K562 (cell line): ENCODE data around the gene PRKAR2B. TPM values are rescaled to one million over a fixed set of nuclear protein-coding genes. Genes with fewer than 3 reads are reported as not detected.
A peak's percentile ranks its signal among the peaks of the same experiment; 100 is the strongest.

Source experiments
- ARNT ChIP-seq, 2 experiments: fragments of 450-650 bp; IDR thresholded peaks; 2 replicates each; pipeline ENCODE4 v1.6.1; 2016; ENCODE audit warnings: mild to moderate bottlenecking in 1 of 2
- CSDE1 ChIP-seq, 2 experiments: fragments of 450-650 bp; IDR thresholded peaks; 2 replicates each; pipeline ENCODE4 v1.6.1; 2016; ENCODE audit warnings: mild to moderate bottlenecking in 1 of 2
- FOXA3 ChIP-seq, 2 experiments: fragments of 450-650 bp in 1 of 2; sonication (generic) in 1 of 2; formaldehyde crosslinking; IDR thresholded peaks in 1 of 2; conservative IDR thresholded peaks in 1 of 2; 2 replicates each; pipeline versions ENCODE4 v1.4.0 to v1.8.0; 2020 to 2022; ENCODE audit warnings: mild to moderate bottlenecking in 2 of 2, missing genetic modification reagents in 1 of 2
- HLTF ChIP-seq: fragments of 450-650 bp; IDR thresholded peaks from 2 replicates; pipeline ENCODE4 v1.6.1; 2016
- MIER1 ChIP-seq: fragments of 450-650 bp; IDR thresholded peaks from 2 replicates; pipeline ENCODE4 v1.6.1; 2016; ENCODE audit warnings: antibody characterized with exemption, mild to moderate bottlenecking, low read depth
- NBN ChIP-seq: fragments of 450-650 bp; IDR thresholded peaks from 2 replicates; pipeline ENCODE4 v1.6.1; 2016; ENCODE audit warnings: low read depth, mild to moderate bottlenecking
- PHF8 ChIP-seq: fragments of 200-600 bp; sonication (generic); IDR thresholded peaks from 2 replicates; pipeline ENCODE4 v1.6.1; 2012; ENCODE audit warnings: mixed run types, mild to moderate bottlenecking, inconsistent platforms, low read length, moderate library complexity, borderline replicate concordance
- SREBF2 ChIP-seq: sonication (generic); formaldehyde crosslinking; IDR thresholded peaks from 2 replicates; pipeline ENCODE4 v1.4.0; 2020; ENCODE audit warnings: mild to moderate bottlenecking, missing genetic modification reagents
- TCF3 ChIP-seq: sonication (generic); formaldehyde crosslinking; IDR thresholded peaks from 2 replicates; pipeline ENCODE4 v1.4.0; 2020; ENCODE audit warnings: mild to moderate bottlenecking, missing genetic modification reagents
- TGIF2 ChIP-seq: sonication (generic); formaldehyde crosslinking; IDR thresholded peaks from 2 replicates; pipeline ENCODE4 v1.8.1; 2022; ENCODE audit warnings: mild to moderate bottlenecking, missing genetic modification reagents, moderate library complexity
- ZC3H11A ChIP-seq: IDR thresholded peaks from 2 replicates; pipeline ENCODE4 v1.6.1; 2012; ENCODE audit warnings: low read depth, low read length, improper control_type of control experiment
- ZNF174 ChIP-seq: fragments of 250-450 bp; sonication (Bioruptor Pico); IDR thresholded peaks from 2 replicates; pipeline ENCODE4 v1.4.0; 2020; ENCODE audit warnings: mild to moderate bottlenecking
- ZNF217 ChIP-seq: sonication (generic); formaldehyde crosslinking; IDR thresholded peaks from 2 replicates; pipeline ENCODE4 v1.8.0; 2022; ENCODE audit warnings: mild to moderate bottlenecking, missing genetic modification reagents
- ZNF589 ChIP-seq: fragments of 200-800 bp; sonication (Bioruptor generic); IDR thresholded peaks from 2 replicates; pipeline ENCODE4 v1.6.1; 2016; ENCODE audit warnings: low read depth, missing genetic modification characterization, missing compliant biosample characterization
- ZNF699 ChIP-seq: fragments of 250-450 bp; sonication (Bioruptor Pico); IDR thresholded peaks from 2 replicates; pipeline ENCODE4 v1.8.0; 2021; ENCODE audit warnings: mild to moderate bottlenecking, moderate library complexity; ENCODE audit not compliant: insufficient replicate concordance
- polyA plus RNA-seq, 8 experiments: library from polyadenylated mRNA; depleted of rRNA in 4 of 8; stranded (reverse) in 5 of 8; unstranded in 3 of 8; fragments of >200 nt; fragmentation: Nextera tagmentation in 2 of 8; fragmentation: Illumina TruSeq in 1 of 8; extraction: Ambion mirVana in 2 of 8; extraction: Trizol in 1 of 8; gene quantifications; 2 replicates each; pipeline versions ENCODE4 v1.2.1 to v1.2.3, GENCODE V29; 2011 to 2014; ENCODE audit warnings: inconsistent platforms in 1 of 8, missing spikeins in 1 of 8
- total RNA-seq, 7 experiments: library from RNA; depleted of rRNA in 6 of 7; stranded (reverse); fragments of >200 nt in 6 of 7; fragmentation: Illumina TruSeq in 2 of 7; extraction: Trizol in 2 of 7; gene quantifications; 2 replicates each; pipeline versions ENCODE4 v1.2.1 to v1.2.3, GENCODE V29; 2011 to 2021; ENCODE audit warnings: low replicate concordance in 1 of 7
- TF ChIP-seq, protein P1 (sequence below): fragments of 250-450 bp; sonication (Bioruptor Pico); IDR thresholded peaks from 2 replicates; pipeline ENCODE4 v1.5.1; 2021; ENCODE audit warnings: mild to moderate bottlenecking
- TF ChIP-seq, protein P2 (sequence below): fragments of 450-650 bp; IDR thresholded peaks from 2 replicates; pipeline ENCODE4 v1.6.1; 2016; ENCODE audit warnings: borderline replicate concordance
- TF ChIP-seq, protein P3 (sequence below): sonication (generic); formaldehyde crosslinking; IDR thresholded peaks from 2 replicates; pipeline ENCODE4 v1.8.0; 2022; ENCODE audit warnings: mild to moderate bottlenecking, missing genetic modification reagents
- TF ChIP-seq, protein P4 (sequence below), 2 experiments: fragments of 200-800 bp in 1 of 2; sonication (Bioruptor generic) in 1 of 2; sonication (generic) in 1 of 2; formaldehyde crosslinking in 1 of 2; IDR thresholded peaks in 1 of 2; conservative IDR thresholded peaks in 1 of 2; 2 replicates each; pipeline versions ENCODE4 v1.5.0 to v1.6.1; 2016 to 2020; ENCODE audit warnings: missing compliant biosample characterization in 1 of 2, missing genetic modification characterization in 1 of 2, missing genetic modification reagents in 1 of 2
- TF ChIP-seq, protein P5 (sequence below): fragments of 450-650 bp; formaldehyde crosslinking; IDR thresholded peaks from 2 replicates; pipeline ENCODE4 v1.4.0; 2020; ENCODE audit warnings: mild to moderate bottlenecking

Gene PRKAR2B
- total and polyA plus RNA-seq, 9 of the 15 experiments (the other 6 are each of a cell fraction or from before 2014, with no cell fraction given): 59.0 to 173 (median 129) TPM

DNA sequence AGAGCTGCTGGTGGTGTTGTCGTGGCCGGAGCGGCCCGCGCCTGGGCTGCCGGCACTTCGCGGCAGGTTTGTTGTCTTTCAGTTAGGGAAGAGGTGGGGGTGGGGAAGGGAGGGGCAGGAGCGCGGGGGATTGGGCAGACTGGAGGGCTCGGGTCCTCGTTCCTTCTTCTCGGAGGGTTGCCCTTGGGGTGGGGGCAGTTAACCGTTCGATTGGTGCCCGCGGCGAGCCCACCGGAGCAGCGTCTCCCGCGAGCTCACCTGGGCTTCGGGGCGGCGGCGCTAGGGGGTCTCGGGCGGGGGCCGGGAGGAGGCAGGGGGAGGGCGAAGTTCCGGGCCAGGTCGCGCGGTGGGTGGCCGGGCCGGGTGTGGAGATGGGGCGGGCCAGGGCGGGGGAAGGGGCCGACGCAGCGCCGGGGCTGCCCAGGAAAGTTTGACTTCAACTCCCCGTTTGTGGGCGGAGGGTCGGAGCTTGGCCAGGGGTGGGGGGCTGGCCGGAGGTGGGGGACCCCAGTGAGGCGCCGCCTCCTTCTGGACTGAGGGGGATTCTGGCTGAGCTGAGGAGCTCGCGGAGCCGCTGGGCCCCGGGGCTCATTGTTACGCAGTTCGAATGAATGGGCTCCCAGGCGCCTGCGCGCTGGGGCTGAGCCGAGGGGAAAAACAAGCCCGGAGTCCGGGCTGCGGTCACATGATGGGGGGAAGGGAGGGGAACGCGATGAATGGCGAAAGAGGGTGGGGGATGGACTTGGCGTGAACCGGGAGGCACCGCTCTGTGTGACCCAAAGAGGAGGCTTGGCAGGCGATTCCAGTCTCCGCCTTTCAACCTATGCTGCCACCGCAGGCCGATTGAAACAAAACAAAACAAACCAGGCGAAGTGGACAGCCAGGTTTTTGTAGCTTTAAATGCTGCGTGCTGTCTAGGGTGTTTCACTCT, 124.9 kb downstream of the PRKAR2B start (continued):
- TF ChIP-seq, protein P1, sequence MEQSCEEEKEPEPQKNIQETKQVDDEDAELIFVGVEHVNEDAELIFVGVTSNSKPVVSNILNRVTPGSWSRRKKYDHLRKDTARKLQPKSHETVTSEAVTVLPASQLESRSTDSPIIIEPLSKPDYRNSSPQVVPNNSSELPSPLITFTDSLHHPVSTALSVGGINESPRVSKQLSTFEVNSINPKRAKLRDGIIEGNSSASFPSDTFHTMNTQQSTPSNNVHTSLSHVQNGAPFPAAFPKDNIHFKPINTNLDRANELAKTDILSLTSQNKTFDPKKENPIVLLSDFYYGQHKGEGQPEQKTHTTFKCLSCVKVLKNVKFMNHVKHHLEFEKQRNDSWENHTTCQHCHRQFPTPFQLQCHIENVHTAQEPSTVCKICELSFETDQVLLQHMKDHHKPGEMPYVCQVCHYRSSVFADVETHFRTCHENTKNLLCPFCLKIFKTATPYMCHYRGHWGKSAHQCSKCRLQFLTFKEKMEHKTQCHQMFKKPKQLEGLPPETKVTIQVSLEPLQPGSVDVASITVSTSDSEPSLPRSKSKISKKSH: no peak
- TF ChIP-seq PHF8 (peak; percentile 47; the same call in 1 of the 2 replicates), TGIF2 (CRISPR knock-in tag) (no peak), MIER1 (peak; percentile 58; the same call in 1 of the 2 replicates), ARNT (IDR thresholded peaks at IDR 0.05) (peak; percentile 62 to 86; a peak in 3 of 4 replicates), CSDE1 (IDR thresholded peaks at IDR 0.05) (no peak), ZNF174 (CRISPR knock-in tag) (no peak), FOXA3 (CRISPR knock-in tag; conservative IDR thresholded peaks at IDR 0.05 in 1 of 2, IDR thresholded peaks at IDR 0.05 in 1 of 2) (peak in 1 of 2 experiments; percentile 79; a peak in 1 of 4 replicates), ZC3H11A (no peak), NBN (peak; percentile 92), ZNF699 (CRISPR knock-in tag) (no peak), HLTF (0 out of 2 replicates have a peak, but pooled peaks have one; percentile 45), SREBF2 (CRISPR knock-in tag) (0 out of 2 replicates have a peak, but pooled peaks have one; percentile 50), ZNF589 (CRISPR knock-in tag) (no peak), ZNF217 (CRISPR knock-in tag) (no peak), TCF3 (peak; percentile 47)
- TF ChIP-seq, protein P2, sequence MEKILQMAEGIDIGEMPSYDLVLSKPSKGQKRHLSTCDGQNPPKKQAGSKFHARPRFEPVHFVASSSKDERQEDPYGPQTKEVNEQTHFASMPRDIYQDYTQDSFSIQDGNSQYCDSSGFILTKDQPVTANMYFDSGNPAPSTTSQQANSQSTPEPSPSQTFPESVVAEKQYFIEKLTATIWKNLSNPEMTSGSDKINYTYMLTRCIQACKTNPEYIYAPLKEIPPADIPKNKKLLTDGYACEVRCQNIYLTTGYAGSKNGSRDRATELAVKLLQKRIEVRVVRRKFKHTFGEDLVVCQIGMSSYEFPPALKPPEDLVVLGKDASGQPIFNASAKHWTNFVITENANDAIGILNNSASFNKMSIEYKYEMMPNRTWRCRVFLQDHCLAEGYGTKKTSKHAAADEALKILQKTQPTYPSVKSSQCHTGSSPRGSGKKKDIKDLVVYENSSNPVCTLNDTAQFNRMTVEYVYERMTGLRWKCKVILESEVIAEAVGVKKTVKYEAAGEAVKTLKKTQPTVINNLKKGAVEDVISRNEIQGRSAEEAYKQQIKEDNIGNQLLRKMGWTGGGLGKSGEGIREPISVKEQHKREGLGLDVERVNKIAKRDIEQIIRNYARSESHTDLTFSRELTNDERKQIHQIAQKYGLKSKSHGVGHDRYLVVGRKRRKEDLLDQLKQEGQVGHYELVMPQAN: peak; percentile 96; the same call in 1 of the 2 replicates
- TF ChIP-seq, protein P3, sequence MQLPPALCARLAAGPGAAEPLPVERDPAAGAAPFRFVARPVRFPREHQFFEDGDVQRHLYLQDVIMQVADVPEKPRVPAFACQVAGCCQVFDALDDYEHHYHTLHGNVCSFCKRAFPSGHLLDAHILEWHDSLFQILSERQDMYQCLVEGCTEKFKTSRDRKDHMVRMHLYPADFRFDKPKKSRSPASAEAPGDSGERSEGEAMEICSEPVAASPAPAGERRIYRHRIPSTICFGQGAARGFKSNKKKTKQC (CRISPR knock-in tag): peak; percentile 88; the same call in 1 of the 2 replicates
- TF ChIP-seq, protein P4, sequence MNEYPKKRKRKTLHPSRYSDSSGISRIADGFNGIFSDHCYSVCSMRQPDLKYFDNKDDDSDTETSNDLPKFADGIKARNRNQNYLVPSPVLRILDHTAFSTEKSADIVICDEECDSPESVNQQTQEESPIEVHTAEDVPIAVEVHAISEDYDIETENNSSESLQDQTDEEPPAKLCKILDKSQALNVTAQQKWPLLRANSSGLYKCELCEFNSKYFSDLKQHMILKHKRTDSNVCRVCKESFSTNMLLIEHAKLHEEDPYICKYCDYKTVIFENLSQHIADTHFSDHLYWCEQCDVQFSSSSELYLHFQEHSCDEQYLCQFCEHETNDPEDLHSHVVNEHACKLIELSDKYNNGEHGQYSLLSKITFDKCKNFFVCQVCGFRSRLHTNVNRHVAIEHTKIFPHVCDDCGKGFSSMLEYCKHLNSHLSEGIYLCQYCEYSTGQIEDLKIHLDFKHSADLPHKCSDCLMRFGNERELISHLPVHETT (CRISPR knock-in tag; conservative IDR thresholded peaks at IDR 0.05 in 1 of 2, IDR thresholded peaks at IDR 0.05 in 1 of 2): peak in 1 of 2 experiments; percentile 80; a peak in 2 of 4 replicates
- TF ChIP-seq, protein P5, sequence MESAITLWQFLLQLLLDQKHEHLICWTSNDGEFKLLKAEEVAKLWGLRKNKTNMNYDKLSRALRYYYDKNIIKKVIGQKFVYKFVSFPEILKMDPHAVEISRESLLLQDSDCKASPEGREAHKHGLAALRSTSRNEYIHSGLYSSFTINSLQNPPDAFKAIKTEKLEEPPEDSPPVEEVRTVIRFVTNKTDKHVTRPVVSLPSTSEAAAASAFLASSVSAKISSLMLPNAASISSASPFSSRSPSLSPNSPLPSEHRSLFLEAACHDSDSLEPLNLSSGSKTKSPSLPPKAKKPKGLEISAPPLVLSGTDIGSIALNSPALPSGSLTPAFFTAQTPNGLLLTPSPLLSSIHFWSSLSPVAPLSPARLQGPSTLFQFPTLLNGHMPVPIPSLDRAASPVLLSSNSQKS: no peak
